ENCODE data around the gene TSPO. TPM values are rescaled to one million over a fixed set of nuclear protein-coding genes. Genes with fewer than 3 reads are reported as not detected.

Gene TSPO
- total and polyA plus RNA-seq, 2 experiments from 2014 or later = 896 to 970 TPM

DNA sequence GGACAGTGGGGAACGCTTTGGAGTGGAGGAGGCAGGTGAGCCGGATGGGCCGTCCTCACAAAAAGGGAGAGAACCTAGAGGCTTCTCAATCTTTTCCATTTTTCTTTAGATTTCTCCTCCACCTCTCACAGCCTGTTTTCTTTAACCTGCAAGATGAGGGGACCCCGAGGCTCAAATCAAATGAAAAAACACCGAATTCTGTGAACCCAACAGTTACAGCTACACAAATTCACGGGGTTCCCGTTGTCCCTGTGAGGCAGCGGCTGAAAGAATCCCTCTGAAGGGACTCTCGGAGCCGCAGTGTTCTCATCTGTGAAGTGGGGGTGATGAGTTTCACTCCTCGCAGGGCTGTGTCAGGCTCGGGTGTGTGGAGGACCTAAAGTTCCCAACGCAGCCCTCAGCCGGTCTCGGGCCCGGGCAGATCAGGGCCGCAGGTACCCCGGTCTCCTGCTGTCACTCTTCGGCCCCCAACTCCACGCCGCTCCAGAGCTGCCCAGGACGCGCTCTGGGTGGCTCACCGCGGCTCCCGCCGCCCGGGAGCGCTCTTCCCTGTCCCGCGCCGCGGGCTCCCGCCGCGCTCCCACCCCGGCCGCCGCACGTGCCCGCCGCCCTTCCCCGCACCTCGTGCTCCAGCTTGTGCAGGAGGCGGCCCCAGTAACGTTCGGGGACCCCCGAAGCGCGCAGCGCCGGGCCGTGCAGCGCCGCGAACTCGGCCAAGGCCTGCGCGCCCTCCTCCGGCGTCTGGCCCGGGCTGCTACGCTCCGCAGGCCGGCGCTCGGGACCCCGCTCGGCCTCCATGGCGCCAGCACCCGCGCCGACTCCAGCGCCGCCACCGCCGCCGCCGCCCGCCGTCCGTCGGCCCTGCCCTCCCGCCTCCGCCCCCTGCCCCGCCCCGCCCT lies 35.2 kb downstream of the TSPO start, which contains the start of gene TTLL12:
Gene TTLL12, minus strand, starts transcription at position 863 of the 899 bp plus-strand sequence. Its CDS starts 65 bp downstream, at position 798.
- in situ Hi-C loops (cut with MboI) = no loop called here
- 1 to 3% methylated on average over 53 to 71 of the region's 87 CpGs for WGBS, 2 experiments (ENCODE audit: low coverage in 1 of 2, low lambda C conversion rate in 2 of 2, missing lambda C conversion rate in 2 of 2)

DNA sequence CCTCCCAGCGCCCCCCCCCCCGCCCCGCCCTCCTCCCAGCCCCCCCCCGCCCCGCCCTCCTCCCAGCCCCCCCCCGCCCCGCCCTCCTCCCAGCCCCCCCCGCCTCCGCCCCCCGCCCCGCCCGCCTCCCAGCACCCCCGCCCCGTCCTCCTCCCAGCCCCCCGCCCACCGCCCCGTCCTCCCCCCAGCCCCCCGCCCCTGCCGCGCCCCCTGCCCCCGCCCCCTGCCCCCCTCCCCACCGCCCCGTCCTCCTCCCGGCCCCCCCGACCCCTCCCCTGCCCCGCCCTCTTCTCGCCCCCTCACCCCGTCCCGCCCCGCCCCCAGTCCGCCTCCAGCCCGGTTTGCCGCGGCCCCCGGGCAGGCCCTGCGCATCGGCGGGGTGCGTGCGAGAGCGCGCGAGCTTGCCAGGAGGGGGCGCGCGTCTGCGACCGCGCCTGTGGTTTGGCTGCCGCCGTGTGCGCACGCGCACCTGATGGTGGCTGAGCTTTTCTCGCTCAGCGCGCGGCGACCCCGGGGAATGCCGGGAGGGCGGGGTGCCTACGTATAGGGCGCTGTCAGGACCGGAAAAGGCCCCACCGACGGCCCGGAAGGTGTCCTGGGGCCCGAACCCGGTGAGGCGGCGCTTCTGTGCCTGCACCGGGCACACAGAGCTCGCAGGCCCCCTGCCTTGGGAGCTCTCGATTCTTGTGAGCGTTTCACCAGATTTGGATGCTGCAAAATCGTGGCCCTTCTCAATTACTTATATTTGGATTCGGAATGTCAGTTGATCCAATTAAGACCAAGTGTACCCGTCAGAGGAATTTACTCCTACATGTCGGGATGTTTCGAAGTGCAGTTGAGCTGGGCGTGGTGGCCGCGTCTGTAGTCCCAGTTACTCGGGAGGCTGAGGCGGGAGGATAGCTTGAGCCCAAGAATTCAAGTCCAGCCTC lies 36.1 kb downstream of the TSPO start:
- 4 to 7% methylated on average over 38 to 68 of the region's 86 CpGs for WGBS, 2 experiments (ENCODE audit: low coverage in 1 of 2, low lambda C conversion rate in 2 of 2, missing lambda C conversion rate in 2 of 2)
- in situ Hi-C loops (cut with MboI) = no loop called here
- peaks cover 4% of the 10 kb centered on the region for H3K4me1 ChIP-seq (ENCODE audit: insufficient read depth)

More for the DNA sequence above, 35.2 kb downstream of the TSPO start, which contains the start of gene TTLL12:
- no peaks in the 10 kb centered on the region for H4K20me1 ChIP-seq (ENCODE audit: insufficient read depth)
- no peak for TF ChIP-seq EZH2 (IDR thresholded peaks at IDR 0.05; ENCODE audit: insufficient read depth, poor library complexity, severe bottlenecking)
- no peak for TF ChIP-seq EZH2phosphoT487 (IDR thresholded peaks at IDR 0.05; ENCODE audit: insufficient read depth, low read depth)
- no peaks in the 10 kb centered on the region for H3K27me3 ChIP-seq (replicated peaks; ENCODE audit: insufficient read depth)
- H3K79me2 ChIP-seq (ENCODE audit: insufficient read depth) = peaks cover 26% of the 10 kb centered on the region
- peaks cover 4% of the 10 kb centered on the region for H3K4me1 ChIP-seq (ENCODE audit: insufficient read depth)
- H3K9me2 ChIP-seq (ENCODE audit: insufficient read depth) = no peaks in the 10 kb centered on the region
- peak within 1 kb of the TSS; percentile 90 for H3K4me2 ChIP-seq (ENCODE audit: unreplicated experiment)
- peak within 1 kb of the TSS; percentile 91 for H3K27ac ChIP-seq
- H3K36me3 ChIP-seq (ENCODE audit: low read depth) = no peaks in the 10 kb centered on the region
- H2AFZ ChIP-seq = peak within 1 kb of the TSS; percentile 98
- H3K4me3 ChIP-seq = peak within 1 kb of the TSS; percentile 78
- H3K9ac ChIP-seq = peak within 1 kb of the TSS; percentile 81
- H3K9me3 ChIP-seq (ENCODE audit: low read depth) = no peaks in the 10 kb centered on the region
- H3F3A ChIP-seq (ENCODE audit: insufficient read depth) = peaks cover 6% of the 10 kb centered on the region; the same call in 1 of the 2 replicates
- peak; percentile 83 for DNase-seq

DNA sequence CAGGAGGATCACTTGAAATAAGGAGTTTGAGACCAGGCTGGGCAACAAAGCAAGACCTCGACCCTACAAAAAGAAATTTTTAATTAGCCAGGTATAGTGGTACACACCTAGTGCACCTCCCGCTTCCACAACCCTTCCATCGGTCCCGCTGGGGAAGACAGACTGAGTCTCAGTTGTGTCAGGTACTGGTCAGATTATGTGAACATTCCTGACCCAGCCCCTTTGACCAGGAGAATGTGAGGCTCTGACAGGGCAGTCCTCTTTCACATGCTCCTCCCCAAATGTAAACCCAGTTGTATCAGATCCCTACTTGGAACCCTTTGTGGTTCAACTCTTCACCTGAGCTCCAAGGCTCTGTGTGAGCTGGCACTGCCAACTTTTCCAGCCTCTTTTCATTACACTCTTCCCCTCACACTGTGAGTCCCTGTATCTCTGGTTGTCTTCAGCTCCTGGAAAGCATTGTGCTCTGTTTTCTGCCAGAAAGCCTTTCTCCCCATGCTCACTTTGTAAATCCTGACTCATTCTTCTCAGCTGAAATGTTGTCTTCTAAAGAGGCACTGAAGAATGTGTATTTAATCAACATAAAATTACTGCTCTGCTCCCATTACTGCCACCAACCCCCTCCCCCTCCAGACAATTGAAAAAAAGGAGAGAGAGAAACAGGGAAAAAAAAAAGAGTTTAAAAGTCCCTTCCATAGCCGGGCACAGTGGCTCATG lies 37.6 kb downstream of the TSPO start:
- H3F3A ChIP-seq (ENCODE audit: insufficient read depth) = peaks cover 6% of the 10 kb centered on the region; the same call in 1 of the 2 replicates
- H3K4me2 ChIP-seq (ENCODE audit: unreplicated experiment) = no peak overlapping the region
- H3K9me3 ChIP-seq (ENCODE audit: low read depth) = no peaks in the 10 kb centered on the region
- DNase-seq = no peak
- H3K27me3 ChIP-seq (replicated peaks; ENCODE audit: insufficient read depth) = no peaks in the 10 kb centered on the region
- 61 to 68% methylated on average over 5 of the region's 5 CpGs for WGBS, 2 experiments (ENCODE audit: low coverage in 1 of 2, low lambda C conversion rate in 2 of 2, missing lambda C conversion rate in 2 of 2)
- no peaks in the 10 kb centered on the region for H3K36me3 ChIP-seq (ENCODE audit: low read depth)
- no peak overlapping the region for H3K27ac ChIP-seq
- no peaks in the 10 kb centered on the region for H3K9me2 ChIP-seq (ENCODE audit: insufficient read depth)
- in situ Hi-C loops (cut with MboI) = no loop called here
- H2AFZ ChIP-seq = no peak overlapping the region
- H3K79me2 ChIP-seq (ENCODE audit: insufficient read depth) = peaks cover 21% of the 10 kb centered on the region
- H3K9ac ChIP-seq = no peak overlapping the region
- peaks cover 4% of the 10 kb centered on the region for H3K4me1 ChIP-seq (ENCODE audit: insufficient read depth)
- TF ChIP-seq EZH2phosphoT487 (IDR thresholded peaks at IDR 0.05; ENCODE audit: insufficient read depth, low read depth) = no peak
- TF ChIP-seq EZH2 (IDR thresholded peaks at IDR 0.05; ENCODE audit: insufficient read depth, poor library complexity, severe bottlenecking) = no peak
- H3K4me3 ChIP-seq = no peak overlapping the region
- no peaks in the 10 kb centered on the region for H4K20me1 ChIP-seq (ENCODE audit: insufficient read depth)

More for the DNA sequence above, 36.1 kb downstream of the TSPO start:
- Histone ChIP-seq H3K9ac (peak overlapping the region; percentile 81), H4K20me1 (ENCODE audit: insufficient read depth) (no peaks in the 10 kb centered on the region), H3K27me3 (replicated peaks; ENCODE audit: insufficient read depth) (no peaks in the 10 kb centered on the region), H3K9me2 (ENCODE audit: insufficient read depth) (no peaks in the 10 kb centered on the region), H3K27ac (peak overlapping the region; percentile 91), H3K4me3 (peak overlapping the region; percentile 71), H3K4me2 (ENCODE audit: unreplicated experiment) (peak overlapping the region; percentile 90), H2AFZ (peak overlapping the region; percentile 98), H3F3A (ENCODE audit: insufficient read depth) (peaks cover 6% of the 10 kb centered on the region; the same call in 1 of the 2 replicates), H3K9me3 (ENCODE audit: low read depth) (no peaks in the 10 kb centered on the region), H3K36me3 (ENCODE audit: low read depth) (no peaks in the 10 kb centered on the region), H3K79me2 (ENCODE audit: insufficient read depth) (peaks cover 26% of the 10 kb centered on the region)
- peak; percentile 95 for DNase-seq
- TF ChIP-seq EZH2 (IDR thresholded peaks at IDR 0.05; ENCODE audit: insufficient read depth, poor library complexity, severe bottlenecking) (no peak), EZH2phosphoT487 (IDR thresholded peaks at IDR 0.05; ENCODE audit: insufficient read depth, low read depth) (no peak)

All from GM23248 (cell line).